HG03135 (cell line): ENCODE data around the gene AKAP7.

Experiments
- ATAC-seq: cut with Tn5 transposase; IDR thresholded peaks from one replicate; pipeline ENCODE4 v1.9.1; 2021; ENCODE audit warnings: mild to moderate bottlenecking, moderate library complexity; ENCODE audit not compliant: unreplicated experiment

The AKAP7 gene

GRCh38 chr6:131132360-131132759, 2.9 kb upstream of the AKAP7 start:
- no peak for ATAC-seq

GRCh38 chr6:131134220-131134979, 867 bp upstream of the AKAP7 start:
- ATAC-seq = no peak

GRCh38 chr6:131134980-131135243, 355 bp upstream of the AKAP7 start:
- ATAC-seq = no peak

GRCh38 chr6:131136021-131136786, 937 bp downstream of the AKAP7 start:
- no peak for ATAC-seq

GRCh38 chr6:131139599-131139998, 4.3 kb downstream of the AKAP7 start:
- no peak for ATAC-seq

GRCh38 chr6:131143319-131143718, 8.1 kb downstream of the AKAP7 start:
- no peak for ATAC-seq

GRCh38 chr6:131146865-131147264, 11.6 kb downstream of the AKAP7 start:
- ATAC-seq = no peak

- ATAC-seq = no peak
Measured at GRCh38 chr6:131156411-131156810, 21.1 kb downstream of the AKAP7 start.

GRCh38 chr6:131159578-131159977, 24.3 kb downstream of the AKAP7 start:
- no peak for ATAC-seq

- no peak for ATAC-seq
Measured at GRCh38 chr6:131160254-131160758, 25.0 kb downstream of the AKAP7 start.

- ATAC-seq = no peak
Measured at GRCh38 chr6:131161987-131162386, 26.7 kb downstream of the AKAP7 start.

- no peak for ATAC-seq
Measured at GRCh38 chr6:131163886-131164285, 28.6 kb downstream of the AKAP7 start.

- no peak for ATAC-seq
Measured at GRCh38 chr6:131164506-131164905, 29.2 kb downstream of the AKAP7 start.

- ATAC-seq = no peak
Measured at GRCh38 chr6:131167773-131168172, 32.5 kb downstream of the AKAP7 start.

GRCh38 chr6:131169613-131170012, 34.3 kb downstream of the AKAP7 start:
- ATAC-seq = no peak

- no peak for ATAC-seq
Measured at GRCh38 chr6:131172222-131172621, 37.0 kb downstream of the AKAP7 start.

- no peak for ATAC-seq
Measured at GRCh38 chr6:131173680-131174079, 38.4 kb downstream of the AKAP7 start.

GRCh38 chr6:131175564-131175963, 40.3 kb downstream of the AKAP7 start:
- no peak for ATAC-seq

GRCh38 chr6:131177996-131178395, 42.7 kb downstream of the AKAP7 start:
- ATAC-seq = no peak

- no peak for ATAC-seq
Measured at GRCh38 chr6:131182991-131183425, 47.7 kb downstream of the AKAP7 start.

- ATAC-seq = no peak
Measured at GRCh38 chr6:131183427-131184095, 48.3 kb downstream of the AKAP7 start.

GRCh38 chr6:131191590-131191989, 56.3 kb downstream of the AKAP7 start:
- ATAC-seq = no peak
